ENCODE measurements around the gene ENTREP1. TPM values are rescaled to one million over a fixed set of nuclear protein-coding genes. Genes with fewer than 3 reads are reported as not detected.
A peak's percentile ranks its signal among the peaks of the same experiment; 100 is the strongest.

ENTREP1 gene
- total RNA-seq, 4 donors from 2014 or later: 1.5 to 9.2 (median 3.2) TPM

DNA sequence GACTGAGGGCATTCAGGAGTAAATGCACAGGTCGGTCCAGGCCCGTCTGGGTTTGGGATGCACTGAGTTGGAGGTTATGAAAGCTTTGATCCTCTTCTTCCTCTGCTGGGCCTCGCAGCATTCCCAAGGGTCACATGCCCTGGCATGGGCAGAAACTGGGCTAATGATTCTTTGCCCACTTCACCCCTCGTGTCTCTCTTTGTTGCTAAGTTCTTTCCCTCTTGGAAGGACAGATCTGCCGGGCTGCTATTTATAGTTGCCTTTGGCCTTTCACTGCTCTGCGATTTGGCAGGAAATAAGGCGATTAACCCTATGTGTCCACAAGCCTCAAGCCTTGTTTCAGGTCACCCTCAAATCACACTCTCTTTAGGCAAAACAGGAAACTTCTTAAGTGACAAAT lies 66.9 kb downstream of the ENTREP1 start:
- intact Hi-C loops (cut with DNase I): no loop called here
- Histone ChIP-seq H3K27ac (peak overlapping the region in 1 of 4 donors; percentile 21), H3K4me3 (no peak overlapping the region), H3K4me1 (peaks cover 0 to 12% (median 0%) of the 10 kb centered on the region in 3 donors), H3K9me3 (no peaks in the 10 kb centered on the region), H3K27me3 (no peaks in the 10 kb centered on the region), H3K36me3 (peaks cover 0 to 29% (median 0%) of the 10 kb centered on the region in 3 donors)
- DNase-seq: no peak
- TF ChIP-seq POLR2A (IDR thresholded peaks at IDR 0.05): no peak
- TF ChIP-seq, protein P1, sequence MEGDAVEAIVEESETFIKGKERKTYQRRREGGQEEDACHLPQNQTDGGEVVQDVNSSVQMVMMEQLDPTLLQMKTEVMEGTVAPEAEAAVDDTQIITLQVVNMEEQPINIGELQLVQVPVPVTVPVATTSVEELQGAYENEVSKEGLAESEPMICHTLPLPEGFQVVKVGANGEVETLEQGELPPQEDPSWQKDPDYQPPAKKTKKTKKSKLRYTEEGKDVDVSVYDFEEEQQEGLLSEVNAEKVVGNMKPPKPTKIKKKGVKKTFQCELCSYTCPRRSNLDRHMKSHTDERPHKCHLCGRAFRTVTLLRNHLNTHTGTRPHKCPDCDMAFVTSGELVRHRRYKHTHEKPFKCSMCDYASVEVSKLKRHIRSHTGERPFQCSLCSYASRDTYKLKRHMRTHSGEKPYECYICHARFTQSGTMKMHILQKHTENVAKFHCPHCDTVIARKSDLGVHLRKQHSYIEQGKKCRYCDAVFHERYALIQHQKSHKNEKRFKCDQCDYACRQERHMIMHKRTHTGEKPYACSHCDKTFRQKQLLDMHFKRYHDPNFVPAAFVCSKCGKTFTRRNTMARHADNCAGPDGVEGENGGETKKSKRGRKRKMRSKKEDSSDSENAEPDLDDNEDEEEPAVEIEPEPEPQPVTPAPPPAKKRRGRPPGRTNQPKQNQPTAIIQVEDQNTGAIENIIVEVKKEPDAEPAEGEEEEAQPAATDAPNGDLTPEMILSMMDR (IDR thresholded peaks at IDR 0.05): no peak
- WGBS, 2 donors: 38 to 62% methylated on average over 6 to 7 of the region's 7 CpGs

DNA sequence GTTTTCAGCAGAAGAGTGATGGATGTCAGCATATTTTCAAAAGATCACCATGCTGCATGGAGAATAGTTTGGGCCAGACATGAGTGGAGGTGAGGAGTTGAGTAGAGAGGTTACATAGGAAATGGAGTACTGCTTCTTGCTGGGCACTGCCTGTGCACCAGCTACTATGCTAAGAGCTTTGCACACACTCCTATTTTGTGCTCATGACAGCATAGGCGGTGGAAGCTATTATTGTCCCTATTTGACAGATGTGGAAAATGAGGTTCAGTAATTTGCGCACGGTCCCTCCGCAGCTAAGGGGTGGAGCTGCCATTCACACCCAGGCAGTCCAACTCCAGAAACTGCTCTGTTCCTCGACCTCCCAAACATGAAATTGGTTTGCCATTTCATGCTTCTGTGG lies 67.8 kb downstream of the ENTREP1 start:
- Histone ChIP-seq H3K9me3 (no peaks in the 10 kb centered on the region), H3K27me3 (no peaks in the 10 kb centered on the region), H3K4me3 (no peak overlapping the region), H3K4me1 (peaks cover 0 to 21% (median 3%) of the 10 kb centered on the region in 3 donors), H3K36me3 (peaks cover 0 to 20% (median 0%) of the 10 kb centered on the region in 3 donors), H3K27ac (no peak overlapping the region)
- WGBS, 2 donors: 77 to 88% methylated on average over 5 of the region's 5 CpGs
- intact Hi-C loops (cut with DNase I): no loop called here
- TF ChIP-seq POLR2A (IDR thresholded peaks at IDR 0.05): no peak
- TF ChIP-seq, protein P1 (IDR thresholded peaks at IDR 0.05): no peak
- DNase-seq: no peak

DNA sequence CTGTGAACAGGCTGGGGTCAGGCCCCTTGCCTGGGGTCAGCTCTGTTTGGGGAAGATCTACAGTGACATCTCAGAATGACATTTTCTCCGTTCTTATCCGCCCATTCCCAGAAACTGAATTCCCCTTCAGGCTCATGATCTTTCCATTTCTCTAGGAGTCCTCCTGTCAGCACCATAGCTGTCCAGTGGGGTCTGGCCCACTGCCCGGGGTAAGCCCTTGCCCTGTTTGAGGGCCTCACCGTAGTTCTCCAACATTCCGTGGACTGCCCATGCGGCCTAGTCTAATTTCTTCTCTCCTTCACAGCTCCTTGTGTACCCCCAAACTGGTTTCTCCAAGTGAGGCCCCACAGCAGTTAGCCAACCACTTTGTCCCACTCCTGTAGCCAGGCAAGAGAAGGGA lies 68.4 kb downstream of the ENTREP1 start:
- 81 to 87% methylated on average over 6 of the region's 6 CpGs for WGBS, 2 donors
- intact Hi-C loops (cut with DNase I): no loop called here
- no peak overlapping the region for H3K27ac ChIP-seq
- H3K4me3 ChIP-seq: no peak overlapping the region
- no peaks in the 10 kb centered on the region for H3K27me3 ChIP-seq
- TF ChIP-seq POLR2A (IDR thresholded peaks at IDR 0.05): no peak
- TF ChIP-seq, protein P1 (IDR thresholded peaks at IDR 0.05): no peak
- H3K4me1 ChIP-seq: peaks cover 0 to 23% (median 5%) of the 10 kb centered on the region in 3 donors
- peaks cover 0 to 19% (median 0%) of the 10 kb centered on the region in 3 donors for H3K36me3 ChIP-seq
- DNase-seq: no peak
- no peaks in the 10 kb centered on the region for H3K9me3 ChIP-seq

DNA sequence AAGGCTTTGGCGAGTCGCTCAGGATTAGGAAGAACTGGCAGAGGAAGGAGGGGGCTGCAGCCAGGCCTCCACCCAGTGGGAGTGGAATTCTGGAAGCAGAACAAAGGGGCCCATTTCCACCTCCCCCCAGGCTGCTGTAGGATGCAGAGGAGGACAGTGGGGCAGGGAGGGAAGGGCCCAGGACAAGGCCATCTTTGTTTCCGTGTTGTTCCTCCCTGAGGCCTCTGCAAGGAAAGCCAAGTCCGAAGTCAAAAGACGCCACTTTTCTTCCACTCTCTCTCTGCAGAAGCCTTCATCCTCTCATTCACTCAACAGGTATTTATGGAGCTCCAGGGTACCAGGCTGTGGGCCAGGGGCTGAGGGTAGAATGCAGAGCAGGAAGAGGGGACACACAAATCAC lies 70.7 kb downstream of the ENTREP1 start:
- H3K9me3 ChIP-seq: no peaks in the 10 kb centered on the region
- H3K4me3 ChIP-seq: no peak overlapping the region
- intact Hi-C loops (cut with DNase I): no loop called here
- no peak overlapping the region for H3K27ac ChIP-seq
- WGBS, 2 donors: 81 to 86% methylated on average over 1 to 5 of the region's 5 CpGs
- peaks cover 0 to 23% (median 5%) of the 10 kb centered on the region in 3 donors for H3K4me1 ChIP-seq
- no peak for DNase-seq
- TF ChIP-seq, protein P1 (IDR thresholded peaks at IDR 0.05): no peak
- no peak for TF ChIP-seq POLR2A (IDR thresholded peaks at IDR 0.05)
- peaks cover 0 to 10% (median 0%) of the 10 kb centered on the region in 3 donors for H3K36me3 ChIP-seq
- no peaks in the 10 kb centered on the region for H3K27me3 ChIP-seq

DNA sequence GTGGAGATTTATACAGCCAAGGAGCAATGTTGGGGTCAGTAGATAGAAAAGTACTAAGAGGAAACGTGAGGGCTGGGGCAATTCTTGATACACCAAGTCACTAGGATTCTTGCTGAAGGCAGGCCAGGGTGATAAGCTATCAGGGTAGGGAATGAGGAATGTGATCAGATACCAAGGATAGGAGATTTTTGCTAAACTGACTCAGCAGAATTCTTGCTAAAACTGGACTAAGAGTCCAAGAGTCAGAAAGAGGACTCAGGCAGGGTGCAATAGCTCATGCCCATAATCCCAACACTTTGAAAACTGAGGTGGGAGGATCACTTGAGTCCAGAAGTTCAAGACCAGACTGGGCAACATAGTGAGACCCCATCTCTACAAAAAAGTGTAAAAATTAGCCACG lies 71.7 kb downstream of the ENTREP1 start:
- TF ChIP-seq POLR2A (IDR thresholded peaks at IDR 0.05): no peak
- TF ChIP-seq, protein P1 (IDR thresholded peaks at IDR 0.05): no peak
- no peaks in the 10 kb centered on the region for H3K9me3 ChIP-seq
- H3K27ac ChIP-seq: no peak overlapping the region
- DNase-seq: no peak
- peaks cover 0 to 2% (median 0%) of the 10 kb centered on the region in 3 donors for H3K36me3 ChIP-seq
- whole genome bisulfite sequencing, 2 donors: 81 to 89% methylated on average over 2 of the region's 2 CpGs
- intact Hi-C loops (cut with DNase I): no loop called here
- no peak overlapping the region for H3K4me3 ChIP-seq
- H3K4me1 ChIP-seq: peaks cover 0 to 19% (median 5%) of the 10 kb centered on the region in 3 donors
- H3K27me3 ChIP-seq: no peaks in the 10 kb centered on the region
